ENCODE data around the gene DISC1. TPM values are rescaled to one million over a fixed set of nuclear protein-coding genes. Genes with fewer than 3 reads are reported as not detected.
A peak's percentile ranks its signal among the peaks of the same experiment; 100 is the strongest.
"Not testable (repeated sequence)": the region's sequence is repeated elsewhere in the genome, so short reads cannot be mapped to it uniquely, and the experiment has no call there.

DISC1 gene
- total RNA-seq, 1 donor from 2014 or later, result 12.5 TPM

DNA sequence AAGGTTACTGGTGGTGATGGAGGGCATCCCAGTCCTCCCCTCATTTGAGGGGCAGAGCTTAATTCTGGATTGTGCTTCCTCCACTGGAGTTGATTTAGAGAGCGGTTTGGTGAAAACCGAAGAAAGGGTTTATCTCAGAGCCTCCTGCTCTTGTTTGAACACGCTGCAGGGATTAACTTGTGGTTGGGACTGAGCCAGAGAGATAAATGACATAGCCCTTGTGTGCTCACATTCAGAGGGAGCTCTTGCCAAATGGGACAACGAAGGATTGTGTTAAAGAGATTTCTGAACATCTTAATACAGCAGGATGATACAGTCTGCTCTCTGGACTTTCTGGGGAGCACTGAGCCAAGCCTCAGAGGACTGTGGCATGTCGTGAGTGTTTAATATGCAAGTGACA lies 308.2 kb downstream of the DISC1 start:
- H3K4me1 ChIP-seq (ENCODE audit: control insufficient read depth in 3 of 3, insufficient read depth in 3 of 3, low read length in 3 of 3), result peaks cover 15 to 27% (median 18%) of the 10 kb centered on the region in 3 donors
- H3K27me3 ChIP-seq (ENCODE audit: control insufficient read depth in 3 of 3, insufficient read depth in 3 of 3, low read length in 3 of 3), result no peaks in the 10 kb centered on the region
- no peaks in the 10 kb centered on the region for H3K36me3 ChIP-seq (ENCODE audit: control insufficient read depth in 3 of 3, insufficient read depth in 3 of 3, low read length in 3 of 3)
- H3K9me3 ChIP-seq (ENCODE audit: control insufficient read depth in 3 of 3, low read length in 3 of 3), result peaks cover 0 to 5% (median 3%) of the 10 kb centered on the region in 3 donors
- H3K9ac ChIP-seq (ENCODE audit: low read depth in 1 of 3, low read length in 3 of 3), result no peak overlapping the region
- H3K27ac ChIP-seq (ENCODE audit: low read depth, low read length), result no peak overlapping the region
- no peak overlapping the region for H3K4me3 ChIP-seq (ENCODE audit: low read length in 3 of 3)

- peaks cover 0 to 5% (median 3%) of the 10 kb centered on the region in 3 donors for H3K9me3 ChIP-seq (ENCODE audit: control insufficient read depth in 3 of 3, low read length in 3 of 3)
- H3K9ac ChIP-seq (ENCODE audit: low read depth in 1 of 3, low read length in 3 of 3), result no peak overlapping the region
- no peak overlapping the region for H3K27ac ChIP-seq (ENCODE audit: low read depth, low read length)
- H3K4me1 ChIP-seq (ENCODE audit: control insufficient read depth in 3 of 3, insufficient read depth in 3 of 3, low read length in 3 of 3), result peaks cover 9 to 25% (median 20%) of the 10 kb centered on the region in 3 donors
- H3K36me3 ChIP-seq (ENCODE audit: control insufficient read depth in 3 of 3, insufficient read depth in 3 of 3, low read length in 3 of 3), result no peaks in the 10 kb centered on the region
- H3K27me3 ChIP-seq (ENCODE audit: control insufficient read depth in 3 of 3, insufficient read depth in 3 of 3, low read length in 3 of 3), result peaks cover 0 to 2% (median 2%) of the 10 kb centered on the region in 3 donors
- no peak overlapping the region for H3K4me3 ChIP-seq (ENCODE audit: low read length in 3 of 3)
These were observed 309.3 kb downstream of the DISC1 start for GRCh38 chr1:231935856-231936255.

DNA sequence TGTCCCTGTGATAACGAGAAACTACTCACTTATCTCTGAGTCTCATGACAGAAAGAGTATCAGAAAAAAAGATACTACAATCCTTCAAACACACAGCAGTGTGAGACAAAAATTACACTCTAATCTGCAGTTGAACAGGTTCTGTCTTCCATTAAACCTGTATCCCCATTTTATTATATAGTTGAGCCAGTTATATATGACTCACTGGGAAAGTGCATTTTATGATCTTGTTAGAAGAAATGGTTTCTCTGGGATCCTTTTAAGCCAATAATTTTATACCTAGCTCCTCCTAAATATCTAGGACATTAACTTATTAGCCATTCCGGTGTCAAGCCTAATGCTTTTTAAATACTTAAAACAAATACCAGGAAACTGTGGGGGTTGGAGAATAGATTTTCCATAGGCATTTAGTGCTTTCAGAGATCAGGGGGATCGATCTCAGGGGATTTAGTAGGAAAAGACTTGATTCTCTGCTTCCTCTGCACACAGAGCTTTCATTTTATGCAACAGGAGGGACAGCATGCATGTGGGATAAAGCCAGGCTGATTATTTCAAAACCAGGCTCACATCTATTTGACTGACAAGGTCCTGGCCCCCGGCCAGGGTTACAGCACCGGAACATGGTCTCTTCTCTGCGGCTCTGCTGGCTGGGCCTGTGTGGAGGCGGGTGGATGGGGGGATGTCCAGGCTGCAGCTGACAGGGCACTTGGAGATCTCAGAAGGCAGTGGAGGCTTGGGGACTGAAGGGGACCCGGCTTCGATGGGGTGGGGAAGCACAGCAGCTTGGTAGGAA lies 310.6 kb downstream of the DISC1 start:
- Histone ChIP-seq H3K36me3 (ENCODE audit: control insufficient read depth in 3 of 3, insufficient read depth in 3 of 3, low read length in 3 of 3) (no peaks in the 10 kb centered on the region), H3K4me3 (ENCODE audit: low read length in 3 of 3) (peak overlapping the region in 1 of 3 donors; percentile 1), H3K27me3 (ENCODE audit: control insufficient read depth in 3 of 3, insufficient read depth in 3 of 3, low read length in 3 of 3) (peaks cover 0 to 5% (median 2%) of the 10 kb centered on the region in 3 donors), H3K4me1 (ENCODE audit: control insufficient read depth in 3 of 3, insufficient read depth in 3 of 3, low read length in 3 of 3) (peaks cover 9 to 29% (median 20%) of the 10 kb centered on the region in 3 donors), H3K9ac (ENCODE audit: low read depth in 1 of 3, low read length in 3 of 3) (no peak overlapping the region), H3K27ac (ENCODE audit: low read depth, low read length) (no peak overlapping the region), H3K9me3 (ENCODE audit: control insufficient read depth in 3 of 3, low read length in 3 of 3) (peaks cover 0 to 2% (median 0%) of the 10 kb centered on the region in 3 donors)

- H3K36me3 ChIP-seq (ENCODE audit: control insufficient read depth in 3 of 3, insufficient read depth in 3 of 3, low read length in 3 of 3), result no peaks in the 10 kb centered on the region
- no peak overlapping the region for H3K27ac ChIP-seq (ENCODE audit: low read depth, low read length)
- no peak overlapping the region for H3K4me3 ChIP-seq (ENCODE audit: low read length in 3 of 3)
- H3K27me3 ChIP-seq (ENCODE audit: control insufficient read depth in 3 of 3, insufficient read depth in 3 of 3, low read length in 3 of 3), result peaks cover 0 to 5% (median 2%) of the 10 kb centered on the region in 3 donors
- no peaks in the 10 kb centered on the region for H3K9me3 ChIP-seq (ENCODE audit: control insufficient read depth in 3 of 3, low read length in 3 of 3)
- H3K9ac ChIP-seq (ENCODE audit: low read depth in 1 of 3, low read length in 3 of 3), result no peak overlapping the region
- H3K4me1 ChIP-seq (ENCODE audit: control insufficient read depth in 3 of 3, insufficient read depth in 3 of 3, low read length in 3 of 3), result peaks cover 9 to 29% (median 20%) of the 10 kb centered on the region in 3 donors
These were observed 311.6 kb downstream of the DISC1 start for GRCh38 chr1:231938211-231938610.

DNA sequence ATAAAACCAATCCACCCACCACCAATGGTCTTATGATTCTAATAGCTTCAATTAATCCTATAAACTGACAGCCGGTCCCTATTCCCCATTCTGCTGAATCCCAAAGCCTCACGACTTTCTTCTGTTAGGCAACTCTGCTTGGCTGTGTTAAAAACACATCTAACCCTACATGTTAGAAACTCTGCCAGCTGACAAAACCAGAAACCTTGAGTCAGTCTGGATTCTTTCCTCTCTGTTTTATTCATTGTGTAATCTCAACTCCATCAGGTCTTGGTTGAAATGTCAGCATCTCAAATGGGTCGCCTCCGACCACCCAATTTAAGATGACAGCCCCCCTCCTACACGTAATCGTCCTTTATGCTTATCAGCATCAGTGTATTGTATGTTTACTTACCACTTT lies 312.1 kb downstream of the DISC1 start:
- peaks cover 0 to 5% (median 2%) of the 10 kb centered on the region in 3 donors for H3K27me3 ChIP-seq (ENCODE audit: control insufficient read depth in 3 of 3, insufficient read depth in 3 of 3, low read length in 3 of 3)
- H3K27ac ChIP-seq (ENCODE audit: low read depth, low read length), result no peak overlapping the region
- H3K4me1 ChIP-seq (ENCODE audit: control insufficient read depth in 3 of 3, insufficient read depth in 3 of 3, low read length in 3 of 3), result peaks cover 9 to 29% (median 20%) of the 10 kb centered on the region in 3 donors
- no peak overlapping the region for H3K9ac ChIP-seq (ENCODE audit: low read depth in 1 of 3, low read length in 3 of 3)
- no peaks in the 10 kb centered on the region for H3K9me3 ChIP-seq (ENCODE audit: control insufficient read depth in 3 of 3, low read length in 3 of 3)
- H3K4me3 ChIP-seq (ENCODE audit: low read length in 3 of 3), result no peak overlapping the region
- no peaks in the 10 kb centered on the region for H3K36me3 ChIP-seq (ENCODE audit: control insufficient read depth in 3 of 3, insufficient read depth in 3 of 3, low read length in 3 of 3)

- Histone ChIP-seq H3K27ac (ENCODE audit: low read depth, low read length) (no peak overlapping the region), H3K9ac (ENCODE audit: low read depth in 1 of 3, low read length in 3 of 3) (no peak overlapping the region), H3K4me3 (ENCODE audit: low read length in 3 of 3) (no peak overlapping the region), H3K9me3 (ENCODE audit: control insufficient read depth in 3 of 3, low read length in 3 of 3) (no peaks in the 10 kb centered on the region), H3K27me3 (ENCODE audit: control insufficient read depth in 3 of 3, insufficient read depth in 3 of 3, low read length in 3 of 3) (peaks cover 0 to 5% (median 2%) of the 10 kb centered on the region in 3 donors), H3K36me3 (ENCODE audit: control insufficient read depth in 3 of 3, insufficient read depth in 3 of 3, low read length in 3 of 3) (no peaks in the 10 kb centered on the region), H3K4me1 (ENCODE audit: control insufficient read depth in 3 of 3, insufficient read depth in 3 of 3, low read length in 3 of 3) (peaks cover 7 to 29% (median 18%) of the 10 kb centered on the region in 3 donors)
These were observed 312.5 kb downstream of the DISC1 start for GRCh38 chr1:231939118-231939517.

DNA sequence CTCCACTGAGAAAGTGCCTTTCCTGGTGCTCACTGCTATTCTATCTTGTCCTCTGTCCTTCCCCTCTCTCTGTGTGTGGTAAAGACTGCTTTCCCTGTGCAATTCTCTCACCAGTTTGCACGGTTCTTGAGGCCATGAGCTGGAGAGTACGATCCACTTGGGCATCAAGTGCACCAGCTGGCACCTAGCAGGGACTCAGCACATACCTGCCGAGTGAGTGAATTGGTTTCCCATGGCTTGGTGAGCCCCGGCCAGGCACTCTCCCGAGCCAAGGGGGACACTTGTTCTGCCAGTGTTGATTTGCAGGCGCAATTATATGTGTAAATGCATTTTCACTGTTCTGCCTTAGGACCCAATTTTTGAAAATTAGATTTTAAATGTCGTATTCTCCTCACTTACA lies 313.5 kb downstream of the DISC1 start:
- Histone ChIP-seq H3K4me3 (ENCODE audit: low read length in 3 of 3) (no peak overlapping the region), H3K9me3 (ENCODE audit: control insufficient read depth in 3 of 3, low read length in 3 of 3) (no peaks in the 10 kb centered on the region), H3K4me1 (ENCODE audit: control insufficient read depth in 3 of 3, insufficient read depth in 3 of 3, low read length in 3 of 3) (peaks cover 3 to 23% (median 12%) of the 10 kb centered on the region in 3 donors), H3K9ac (ENCODE audit: low read depth in 1 of 3, low read length in 3 of 3) (no peak overlapping the region), H3K27ac (ENCODE audit: low read depth, low read length) (no peak overlapping the region), H3K27me3 (ENCODE audit: control insufficient read depth in 3 of 3, insufficient read depth in 3 of 3, low read length in 3 of 3) (peaks cover 0 to 5% (median 2%) of the 10 kb centered on the region in 3 donors), H3K36me3 (ENCODE audit: control insufficient read depth in 3 of 3, insufficient read depth in 3 of 3, low read length in 3 of 3) (no peaks in the 10 kb centered on the region)

DNA sequence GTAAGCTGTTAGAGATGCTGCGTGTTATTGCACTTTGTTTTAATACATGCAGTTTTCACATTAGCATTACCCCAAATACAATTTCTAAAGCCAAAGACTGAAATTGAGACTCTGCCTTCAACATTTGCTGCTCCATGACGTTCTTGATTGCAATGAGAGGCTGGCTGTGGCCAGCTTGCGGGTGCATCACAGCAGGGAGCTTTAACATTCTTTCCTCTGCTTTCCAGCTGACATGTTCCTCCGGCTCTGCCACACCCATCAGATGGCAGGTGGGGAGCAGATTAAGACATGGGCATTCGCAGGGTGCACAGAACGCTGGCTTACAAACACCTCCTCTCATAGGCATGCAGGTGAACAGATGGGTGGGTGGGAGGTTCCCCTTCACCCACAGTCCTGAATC lies 314.1 kb downstream of the DISC1 start:
- H3K36me3 ChIP-seq (ENCODE audit: control insufficient read depth in 3 of 3, insufficient read depth in 3 of 3, low read length in 3 of 3), result no peaks in the 10 kb centered on the region
- H3K9me3 ChIP-seq (ENCODE audit: control insufficient read depth in 3 of 3, low read length in 3 of 3), result no peaks in the 10 kb centered on the region
- H3K4me3 ChIP-seq (ENCODE audit: low read length in 3 of 3), result no peak overlapping the region
- H3K27me3 ChIP-seq (ENCODE audit: control insufficient read depth in 3 of 3, insufficient read depth in 3 of 3, low read length in 3 of 3), result peaks cover 0 to 5% (median 2%) of the 10 kb centered on the region in 3 donors
- no peak overlapping the region for H3K27ac ChIP-seq (ENCODE audit: low read depth, low read length)
- H3K9ac ChIP-seq (ENCODE audit: low read depth in 1 of 3, low read length in 3 of 3), result no peak overlapping the region
- peaks cover 3 to 22% (median 12%) of the 10 kb centered on the region in 3 donors for H3K4me1 ChIP-seq (ENCODE audit: control insufficient read depth in 3 of 3, insufficient read depth in 3 of 3, low read length in 3 of 3)

DNA sequence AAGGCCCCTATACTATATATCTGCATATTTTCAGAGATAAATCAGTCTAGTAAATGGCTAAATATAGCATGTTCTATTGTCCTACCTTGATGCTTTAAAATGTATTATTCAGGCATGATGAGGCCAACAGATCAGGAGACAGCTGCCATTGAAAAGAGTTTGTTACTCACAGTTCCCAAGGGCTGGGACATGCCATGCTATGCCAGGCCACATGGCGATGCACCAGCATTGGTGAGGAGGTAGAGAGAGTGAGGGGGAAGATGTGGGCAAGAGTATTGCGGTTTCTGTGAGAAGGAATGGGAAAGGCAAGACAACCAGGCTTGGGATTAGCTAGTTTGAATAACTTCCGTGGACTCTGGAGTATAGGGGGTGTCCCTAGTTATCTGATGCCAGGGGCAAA lies 316.5 kb downstream of the DISC1 start:
- H3K27me3 ChIP-seq (ENCODE audit: control insufficient read depth in 3 of 3, insufficient read depth in 3 of 3, low read length in 3 of 3), result peaks cover 0 to 5% (median 2%) of the 10 kb centered on the region in 3 donors

GRCh38 chr1:231948102-231948501 lies 321.5 kb downstream of the DISC1 start:
- H3K27me3 ChIP-seq (ENCODE audit: control insufficient read depth in 3 of 3, insufficient read depth in 3 of 3, low read length in 3 of 3); H3K9ac ChIP-seq (ENCODE audit: low read depth in 1 of 3, low read length in 3 of 3); H3K9me3 ChIP-seq (ENCODE audit: control insufficient read depth in 3 of 3, low read length in 3 of 3); H3K4me1 ChIP-seq (ENCODE audit: control insufficient read depth in 3 of 3, insufficient read depth in 3 of 3, low read length in 3 of 3); H3K27ac ChIP-seq (ENCODE audit: low read depth, low read length); H3K36me3 ChIP-seq (ENCODE audit: control insufficient read depth in 3 of 3, insufficient read depth in 3 of 3, low read length in 3 of 3); H3K4me3 ChIP-seq (ENCODE audit: low read length in 3 of 3): not testable (repeated sequence)

More for the DNA sequence above, 316.5 kb downstream of the DISC1 start:
- Histone ChIP-seq H3K4me1 (ENCODE audit: control insufficient read depth in 3 of 3, insufficient read depth in 3 of 3, low read length in 3 of 3) (peaks cover 0 to 8% (median 3%) of the 10 kb centered on the region in 3 donors), H3K9me3 (ENCODE audit: control insufficient read depth in 3 of 3, low read length in 3 of 3) (no peaks in the 10 kb centered on the region), H3K27ac (ENCODE audit: low read depth, low read length) (no peak overlapping the region), H3K36me3 (ENCODE audit: control insufficient read depth in 3 of 3, insufficient read depth in 3 of 3, low read length in 3 of 3) (no peaks in the 10 kb centered on the region), H3K9ac (ENCODE audit: low read depth in 1 of 3, low read length in 3 of 3) (no peak overlapping the region), H3K4me3 (ENCODE audit: low read length in 3 of 3) (no peak overlapping the region)
